GM23338 (cell line): Measurements from ENCODE around the gene SPATC1L. TPM values are rescaled to one million over a fixed set of nuclear protein-coding genes. Genes with fewer than 3 reads are reported as not detected.

Source experiments
- ATAC-seq: fragments of 200-7000 bp; cut with Tn5 transposase; 3 replicates; pipeline ENCODE4 v1.9.1; 2020
- DNase-seq: peaks from one replicate; pipeline ENCODE4 v3.0.0-alpha.2; 2015; ENCODE audit warnings: low spot score
- H2AFZ ChIP-seq: fragments of 200-600 bp; sonication (generic); 2 replicates; pipeline ENCODE4 v1.8.0; 2016; ENCODE audit warnings: antibody characterized with exemption, mild to moderate bottlenecking, moderate library complexity
- H3F3A ChIP-seq: fragments of 200-600 bp; sonication (generic); replicated peaks from 2 replicates; pipeline ENCODE4 v1.8.0; 2017; ENCODE audit warnings: antibody characterized with exemption, mixed run types, low read depth
- H3K27ac ChIP-seq: fragments of 200-600 bp; sonication (generic); 2 replicates; pipeline ENCODE4 v1.6.1; 2016; ENCODE audit warnings: low read depth
- H3K27me3 ChIP-seq: fragments of 200-600 bp; sonication (generic); 2 replicates; pipeline ENCODE4 v1.8.0; 2016; ENCODE audit warnings: mild to moderate bottlenecking, mixed run types, moderate library complexity; ENCODE audit not compliant: insufficient read depth
- H3K36me3 ChIP-seq: fragments of 200-600 bp; sonication (generic); 2 replicates; pipeline ENCODE4 v1.8.0; 2016; ENCODE audit warnings: mild to moderate bottlenecking; ENCODE audit not compliant: insufficient read depth
- H3K4me1 ChIP-seq: fragments of 200-600 bp; sonication (generic); 2 replicates; pipeline ENCODE4 v1.8.0; 2016; ENCODE audit warnings: mild to moderate bottlenecking, moderate library complexity; ENCODE audit not compliant: insufficient read depth
- H3K4me2 ChIP-seq: fragments of 200-600 bp; sonication (generic); 2 replicates; pipeline ENCODE4 v1.7.1; 2017; ENCODE audit warnings: mixed run types
- H3K4me3 ChIP-seq: fragments of 200-600 bp; sonication (generic); 2 replicates; pipeline ENCODE4 v1.6.1; 2016; ENCODE audit warnings: mixed run types
- H3K79me2 ChIP-seq: fragments of 200-600 bp; sonication (generic); replicated peaks from 2 replicates; pipeline ENCODE4 v1.8.0; 2017; ENCODE audit warnings: mild to moderate bottlenecking; ENCODE audit not compliant: insufficient read depth
- H3K9me2 ChIP-seq: fragments of 200-600 bp; sonication (generic); 2 replicates; pipeline ENCODE4 v1.8.0; 2017; ENCODE audit not compliant: insufficient read depth
- H4K20me1 ChIP-seq: fragments of 200-600 bp; sonication (generic); replicated peaks from 2 replicates; pipeline ENCODE4 v1.8.0; 2017; ENCODE audit warnings: mild to moderate bottlenecking; ENCODE audit not compliant: insufficient read depth
- H3K27ac Mint-ChIP-seq: 2 replicates; pipeline ENCODE4 v1.8.0; 2020; ENCODE audit warnings: inconsistent platforms, mild to moderate bottlenecking, moderate library complexity, mixed read lengths
- H3K27me3 Mint-ChIP-seq: 3 replicates; pipeline ENCODE4 v1.8.0; 2022; ENCODE audit warnings: low read depth, mild to moderate bottlenecking, moderate library complexity, mixed read lengths, inconsistent platforms; ENCODE audit not compliant: insufficient read depth, poor library complexity
- H3K36me3 Mint-ChIP-seq: 3 replicates; pipeline ENCODE4 v1.8.0; 2021; ENCODE audit warnings: low read depth, mild to moderate bottlenecking, inconsistent platforms, moderate library complexity, mixed read lengths
- H3K4me1 Mint-ChIP-seq: 3 replicates; pipeline ENCODE4 v1.8.0; 2020; ENCODE audit warnings: mild to moderate bottlenecking, inconsistent platforms, mixed read lengths
- H3K4me3 Mint-ChIP-seq: 3 replicates; pipeline ENCODE4 v1.8.0; 2021; ENCODE audit warnings: moderate library complexity, mild to moderate bottlenecking, inconsistent platforms, mixed read lengths
- H3K9me3 Mint-ChIP-seq: 3 replicates; pipeline ENCODE4 v1.8.0; 2020; ENCODE audit warnings: moderate library complexity, mild to moderate bottlenecking, inconsistent platforms, mixed read lengths
- CREB1 ChIP-seq: fragments of 250-450 bp; sonication (Bioruptor Pico); IDR thresholded peaks from 2 replicates; pipeline ENCODE4 v1.5.0; 2020; ENCODE audit warnings: low read depth, mild to moderate bottlenecking, moderate library complexity
- EZH2 ChIP-seq: fragments of 200-600 bp; sonication (generic); IDR thresholded peaks from one replicate; pipeline ENCODE4 v1.8.0; 2017; ENCODE audit warnings: antibody characterized with exemption, mild to moderate bottlenecking, low read depth; ENCODE audit not compliant: unreplicated experiment
- EZH2phosphoT487 ChIP-seq: fragments of 200-600 bp; sonication (generic); IDR thresholded peaks from one replicate; pipeline ENCODE4 v1.8.1; 2018; ENCODE audit warnings: antibody characterized with exemption; ENCODE audit not compliant: unreplicated experiment
- JUNB ChIP-seq: IDR thresholded peaks from one replicate; pipeline ENCODE4 v1.6.1; 2016; ENCODE audit warnings: antibody characterized with exemption; ENCODE audit not compliant: unreplicated experiment
- NANOG ChIP-seq: IDR thresholded peaks from 2 replicates; pipeline ENCODE4 v1.6.1; 2016; ENCODE audit warnings: antibody characterized with exemption, borderline replicate concordance
- POLR2AphosphoS5 ChIP-seq: IDR thresholded peaks from 2 replicates; pipeline ENCODE4 v1.6.1; 2016; ENCODE audit warnings: antibody characterized with exemption, low read depth
- STAT1 ChIP-seq: IDR thresholded peaks from one replicate; pipeline ENCODE4 v1.6.1; 2016; ENCODE audit warnings: antibody characterized with exemption; ENCODE audit not compliant: unreplicated experiment
- ZNF114 ChIP-seq: fragments of 250-450 bp; sonication (Bioruptor Pico); IDR thresholded peaks from 2 replicates; pipeline ENCODE4 v1.5.0; 2020; ENCODE audit warnings: mild to moderate bottlenecking, moderate library complexity
- ZNF331 ChIP-seq: fragments of 250-450 bp; sonication (Bioruptor Pico); IDR thresholded peaks from 2 replicates; pipeline ENCODE4 v1.5.0; 2020; ENCODE audit warnings: low read depth, mild to moderate bottlenecking, moderate library complexity
- polyA plus RNA-seq: library from polyadenylated mRNA; unstranded; fragments of >200 nt; fragmentation: Nextera tagmentation; extraction: Ambion mirVana; gene quantifications from 2 replicates; pipeline ENCODE4 v1.2.1, GENCODE V29; 2016
- total RNA-seq: library from RNA; depleted of rRNA; stranded (reverse); fragments of >200 nt; shearing (Covaris generic); gene quantifications from 2 replicates; pipeline ENCODE4 v1.2.3, GENCODE V29; 2014
- TF ChIP-seq, protein P1 (sequence below): fragments of 250-450 bp; sonication (Bioruptor Pico); IDR thresholded peaks from 2 replicates; pipeline ENCODE4 v1.5.0; 2020; ENCODE audit warnings: mild to moderate bottlenecking, moderate library complexity
- TF ChIP-seq, protein P2 (sequence below), 2 experiments: fragments of 200-600 bp in 1 of 2; sonication (generic) in 1 of 2; conservative IDR thresholded peaks; 2 replicates each; pipeline versions ENCODE4 v1.5.1 to v1.6.1; 2016 to 2017; ENCODE audit warnings: antibody characterized with exemption in 2 of 2, low read depth in 2 of 2, mild to moderate bottlenecking in 2 of 2, moderate library complexity in 1 of 2
- TF ChIP-seq, protein P3 (sequence below): IDR thresholded peaks from one replicate; pipeline ENCODE4 v1.6.1; 2018; ENCODE audit warnings: antibody characterized with exemption; ENCODE audit not compliant: unreplicated experiment
- TF ChIP-seq, protein P4 (sequence below): IDR thresholded peaks from 2 replicates; pipeline ENCODE4 v1.6.1; 2016; ENCODE audit warnings: antibody characterized with exemption

SPATC1L gene
- total and polyA plus RNA-seq, 2 experiments from 2014 or later = 37.6 to 70.2 TPM

DNA sequence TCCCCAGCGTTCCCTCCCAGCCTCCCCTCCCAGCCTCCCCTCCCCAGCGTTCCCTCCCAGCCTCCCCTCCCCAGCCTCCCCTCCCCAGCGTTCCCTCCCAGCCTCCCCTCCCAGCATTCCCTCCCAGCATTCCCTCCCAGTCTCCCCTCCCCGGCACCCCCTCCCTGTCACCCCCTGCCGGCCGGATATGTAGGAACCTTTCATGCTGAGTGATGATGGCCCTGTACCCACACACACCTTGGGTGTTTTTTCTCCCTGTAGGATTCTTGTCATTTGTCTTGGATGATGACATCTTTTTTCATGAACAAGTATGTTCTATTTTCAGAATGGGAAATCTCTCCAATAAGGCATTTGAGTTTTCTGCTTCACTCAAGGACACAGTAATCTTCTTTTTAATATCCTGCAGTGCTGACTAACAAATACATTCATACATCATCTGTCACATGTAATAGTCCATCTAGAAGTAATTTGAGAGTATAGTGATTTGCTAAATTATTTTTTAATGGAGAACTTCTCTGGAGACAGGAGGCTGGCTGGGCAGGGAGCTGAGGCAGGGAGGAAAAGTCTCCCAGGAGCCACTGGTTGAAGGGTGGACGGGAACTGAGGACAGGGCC, 48.4 kb downstream of the SPATC1L start:
- Mint-ChIP-seq H3K4me3 (no peak overlapping the region), H3K27me3 (peaks cover 2% of the 10 kb centered on the region), H3K4me1 (peaks cover 3% of the 10 kb centered on the region; the same call in 1 of the 3 replicates), H3K36me3 (no peaks in the 10 kb centered on the region; the same call in 1 of the 3 replicates), H3K27ac (no peak overlapping the region), H3K9me3 (no peaks in the 10 kb centered on the region)
- no peaks in the 10 kb centered on the region for H3K4me1 ChIP-seq
- H3K9me2 ChIP-seq = no peaks in the 10 kb centered on the region
- no peaks in the 10 kb centered on the region for H4K20me1 ChIP-seq
- H3K27me3 ChIP-seq = no peaks in the 10 kb centered on the region
- H3K27ac ChIP-seq = no peak overlapping the region
- H3K36me3 ChIP-seq = no peaks in the 10 kb centered on the region
- ATAC-seq (no peak), DNase-seq (no peak)
- H2AFZ ChIP-seq = no peak overlapping the region
- H3K4me2 ChIP-seq = no peak overlapping the region
- H3F3A ChIP-seq = no peaks in the 10 kb centered on the region
- TF ChIP-seq, protein P1, sequence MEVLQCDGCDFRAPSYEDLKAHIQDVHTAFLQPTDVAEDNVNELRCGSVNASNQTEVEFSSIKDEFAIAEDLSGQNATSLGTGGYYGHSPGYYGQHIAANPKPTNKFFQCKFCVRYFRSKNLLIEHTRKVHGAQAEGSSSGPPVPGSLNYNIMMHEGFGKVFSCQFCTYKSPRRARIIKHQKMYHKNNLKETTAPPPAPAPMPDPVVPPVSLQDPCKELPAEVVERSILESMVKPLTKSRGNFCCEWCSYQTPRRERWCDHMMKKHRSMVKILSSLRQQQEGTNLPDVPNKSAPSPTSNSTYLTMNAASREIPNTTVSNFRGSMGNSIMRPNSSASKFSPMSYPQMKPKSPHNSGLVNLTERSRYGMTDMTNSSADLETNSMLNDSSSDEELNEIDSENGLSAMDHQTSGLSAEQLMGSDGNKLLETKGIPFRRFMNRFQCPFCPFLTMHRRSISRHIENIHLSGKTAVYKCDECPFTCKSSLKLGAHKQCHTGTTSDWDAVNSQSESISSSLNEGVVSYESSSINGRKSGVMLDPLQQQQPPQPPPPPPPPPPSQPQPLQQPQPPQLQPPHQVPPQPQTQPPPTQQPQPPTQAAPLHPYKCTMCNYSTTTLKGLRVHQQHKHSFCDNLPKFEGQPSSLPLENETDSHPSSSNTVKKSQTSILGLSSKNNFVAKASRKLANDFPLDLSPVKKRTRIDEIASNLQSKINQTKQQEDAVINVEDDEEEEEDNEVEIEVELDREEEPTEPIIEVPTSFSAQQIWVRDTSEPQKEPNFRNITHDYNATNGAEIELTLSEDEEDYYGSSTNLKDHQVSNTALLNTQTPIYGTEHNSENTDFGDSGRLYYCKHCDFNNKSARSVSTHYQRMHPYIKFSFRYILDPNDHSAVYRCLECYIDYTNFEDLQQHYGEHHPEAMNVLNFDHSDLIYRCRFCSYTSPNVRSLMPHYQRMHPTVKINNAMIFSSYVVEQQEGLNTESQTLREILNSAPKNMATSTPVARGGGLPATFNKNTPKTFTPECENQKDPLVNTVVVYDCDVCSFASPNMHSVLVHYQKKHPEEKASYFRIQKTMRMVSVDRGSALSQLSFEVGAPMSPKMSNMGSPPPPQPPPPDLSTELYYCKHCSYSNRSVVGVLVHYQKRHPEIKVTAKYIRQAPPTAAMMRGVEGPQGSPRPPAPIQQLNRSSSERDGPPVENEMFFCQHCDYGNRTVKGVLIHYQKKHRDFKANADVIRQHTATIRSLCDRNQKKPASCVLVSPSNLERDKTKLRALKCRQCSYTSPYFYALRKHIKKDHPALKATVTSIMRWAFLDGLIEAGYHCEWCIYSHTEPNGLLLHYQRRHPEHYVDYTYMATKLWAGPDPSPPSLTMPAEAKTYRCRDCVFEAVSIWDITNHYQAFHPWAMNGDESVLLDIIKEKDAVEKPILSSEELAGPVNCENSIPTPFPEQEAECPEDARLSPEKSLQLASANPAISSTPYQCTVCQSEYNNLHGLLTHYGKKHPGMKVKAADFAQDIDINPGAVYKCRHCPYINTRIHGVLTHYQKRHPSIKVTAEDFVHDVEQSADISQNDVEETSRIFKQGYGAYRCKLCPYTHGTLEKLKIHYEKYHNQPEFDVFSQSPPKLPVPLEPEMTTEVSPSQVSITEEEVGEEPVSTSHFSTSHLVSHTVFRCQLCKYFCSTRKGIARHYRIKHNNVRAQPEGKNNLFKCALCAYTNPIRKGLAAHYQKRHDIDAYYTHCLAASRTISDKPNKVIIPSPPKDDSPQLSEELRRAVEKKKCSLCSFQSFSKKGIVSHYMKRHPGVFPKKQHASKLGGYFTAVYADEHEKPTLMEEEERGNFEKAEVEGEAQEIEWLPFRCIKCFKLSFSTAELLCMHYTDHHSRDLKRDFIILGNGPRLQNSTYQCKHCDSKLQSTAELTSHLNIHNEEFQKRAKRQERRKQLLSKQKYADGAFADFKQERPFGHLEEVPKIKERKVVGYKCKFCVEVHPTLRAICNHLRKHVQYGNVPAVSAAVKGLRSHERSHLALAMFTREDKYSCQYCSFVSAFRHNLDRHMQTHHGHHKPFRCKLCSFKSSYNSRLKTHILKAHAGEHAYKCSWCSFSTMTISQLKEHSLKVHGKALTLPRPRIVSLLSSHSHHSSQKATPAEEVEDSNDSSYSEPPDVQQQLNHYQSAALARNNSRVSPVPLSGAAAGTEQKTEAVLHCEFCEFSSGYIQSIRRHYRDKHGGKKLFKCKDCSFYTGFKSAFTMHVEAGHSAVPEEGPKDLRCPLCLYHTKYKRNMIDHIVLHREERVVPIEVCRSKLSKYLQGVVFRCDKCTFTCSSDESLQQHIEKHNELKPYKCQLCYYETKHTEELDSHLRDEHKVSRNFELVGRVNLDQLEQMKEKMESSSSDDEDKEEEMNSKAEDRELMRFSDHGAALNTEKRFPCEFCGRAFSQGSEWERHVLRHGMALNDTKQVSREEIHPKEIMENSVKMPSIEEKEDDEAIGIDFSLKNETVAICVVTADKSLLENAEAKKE = no peak
- TF ChIP-seq STAT1 (no peak), POLR2AphosphoS5 (no peak), EZH2 (no peak), ZNF114 (CRISPR knock-in tag) (no peak), NANOG (no peak), CREB1 (CRISPR knock-in tag) (no peak), EZH2phosphoT487 (no peak), JUNB (no peak), ZNF331 (CRISPR knock-in tag) (no peak)
- TF ChIP-seq, protein P2, sequence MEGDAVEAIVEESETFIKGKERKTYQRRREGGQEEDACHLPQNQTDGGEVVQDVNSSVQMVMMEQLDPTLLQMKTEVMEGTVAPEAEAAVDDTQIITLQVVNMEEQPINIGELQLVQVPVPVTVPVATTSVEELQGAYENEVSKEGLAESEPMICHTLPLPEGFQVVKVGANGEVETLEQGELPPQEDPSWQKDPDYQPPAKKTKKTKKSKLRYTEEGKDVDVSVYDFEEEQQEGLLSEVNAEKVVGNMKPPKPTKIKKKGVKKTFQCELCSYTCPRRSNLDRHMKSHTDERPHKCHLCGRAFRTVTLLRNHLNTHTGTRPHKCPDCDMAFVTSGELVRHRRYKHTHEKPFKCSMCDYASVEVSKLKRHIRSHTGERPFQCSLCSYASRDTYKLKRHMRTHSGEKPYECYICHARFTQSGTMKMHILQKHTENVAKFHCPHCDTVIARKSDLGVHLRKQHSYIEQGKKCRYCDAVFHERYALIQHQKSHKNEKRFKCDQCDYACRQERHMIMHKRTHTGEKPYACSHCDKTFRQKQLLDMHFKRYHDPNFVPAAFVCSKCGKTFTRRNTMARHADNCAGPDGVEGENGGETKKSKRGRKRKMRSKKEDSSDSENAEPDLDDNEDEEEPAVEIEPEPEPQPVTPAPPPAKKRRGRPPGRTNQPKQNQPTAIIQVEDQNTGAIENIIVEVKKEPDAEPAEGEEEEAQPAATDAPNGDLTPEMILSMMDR (conservative IDR thresholded peaks at IDR 0.05; ENCODE audit: low read depth in 2 of 2) = no peak
- TF ChIP-seq, protein P3, sequence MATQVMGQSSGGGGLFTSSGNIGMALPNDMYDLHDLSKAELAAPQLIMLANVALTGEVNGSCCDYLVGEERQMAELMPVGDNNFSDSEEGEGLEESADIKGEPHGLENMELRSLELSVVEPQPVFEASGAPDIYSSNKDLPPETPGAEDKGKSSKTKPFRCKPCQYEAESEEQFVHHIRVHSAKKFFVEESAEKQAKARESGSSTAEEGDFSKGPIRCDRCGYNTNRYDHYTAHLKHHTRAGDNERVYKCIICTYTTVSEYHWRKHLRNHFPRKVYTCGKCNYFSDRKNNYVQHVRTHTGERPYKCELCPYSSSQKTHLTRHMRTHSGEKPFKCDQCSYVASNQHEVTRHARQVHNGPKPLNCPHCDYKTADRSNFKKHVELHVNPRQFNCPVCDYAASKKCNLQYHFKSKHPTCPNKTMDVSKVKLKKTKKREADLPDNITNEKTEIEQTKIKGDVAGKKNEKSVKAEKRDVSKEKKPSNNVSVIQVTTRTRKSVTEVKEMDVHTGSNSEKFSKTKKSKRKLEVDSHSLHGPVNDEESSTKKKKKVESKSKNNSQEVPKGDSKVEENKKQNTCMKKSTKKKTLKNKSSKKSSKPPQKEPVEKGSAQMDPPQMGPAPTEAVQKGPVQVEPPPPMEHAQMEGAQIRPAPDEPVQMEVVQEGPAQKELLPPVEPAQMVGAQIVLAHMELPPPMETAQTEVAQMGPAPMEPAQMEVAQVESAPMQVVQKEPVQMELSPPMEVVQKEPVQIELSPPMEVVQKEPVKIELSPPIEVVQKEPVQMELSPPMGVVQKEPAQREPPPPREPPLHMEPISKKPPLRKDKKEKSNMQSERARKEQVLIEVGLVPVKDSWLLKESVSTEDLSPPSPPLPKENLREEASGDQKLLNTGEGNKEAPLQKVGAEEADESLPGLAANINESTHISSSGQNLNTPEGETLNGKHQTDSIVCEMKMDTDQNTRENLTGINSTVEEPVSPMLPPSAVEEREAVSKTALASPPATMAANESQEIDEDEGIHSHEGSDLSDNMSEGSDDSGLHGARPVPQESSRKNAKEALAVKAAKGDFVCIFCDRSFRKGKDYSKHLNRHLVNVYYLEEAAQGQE = no peak
- TF ChIP-seq, protein P4, sequence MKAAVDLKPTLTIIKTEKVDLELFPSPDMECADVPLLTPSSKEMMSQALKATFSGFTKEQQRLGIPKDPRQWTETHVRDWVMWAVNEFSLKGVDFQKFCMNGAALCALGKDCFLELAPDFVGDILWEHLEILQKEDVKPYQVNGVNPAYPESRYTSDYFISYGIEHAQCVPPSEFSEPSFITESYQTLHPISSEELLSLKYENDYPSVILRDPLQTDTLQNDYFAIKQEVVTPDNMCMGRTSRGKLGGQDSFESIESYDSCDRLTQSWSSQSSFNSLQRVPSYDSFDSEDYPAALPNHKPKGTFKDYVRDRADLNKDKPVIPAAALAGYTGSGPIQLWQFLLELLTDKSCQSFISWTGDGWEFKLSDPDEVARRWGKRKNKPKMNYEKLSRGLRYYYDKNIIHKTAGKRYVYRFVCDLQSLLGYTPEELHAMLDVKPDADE = no peak
- no peak overlapping the region for H3K4me3 ChIP-seq
- H3K79me2 ChIP-seq = no peaks in the 10 kb centered on the region
